ENCODE measurements around the gene PTPRD.

PTPRD gene

DNA sequence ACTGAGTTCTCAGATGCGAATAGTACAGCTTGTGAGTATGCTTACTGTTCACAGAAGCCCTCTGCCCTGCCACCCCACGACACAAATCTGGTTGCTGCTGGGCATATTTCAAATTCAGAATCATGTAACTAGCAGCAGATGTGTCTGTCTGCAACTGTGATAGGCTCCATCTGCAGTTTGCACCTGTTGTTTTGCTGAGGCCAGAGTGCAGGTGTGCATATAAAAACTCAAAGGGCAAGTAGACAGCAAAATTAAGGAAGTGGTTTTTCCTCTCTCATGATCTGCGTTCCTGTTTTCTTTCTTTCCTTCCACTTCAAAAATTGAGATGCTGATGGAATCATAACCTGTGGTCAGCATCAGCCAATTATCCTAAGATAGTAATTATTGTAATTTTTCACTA is 1000.5 kb downstream of the PTPRD start:
- no peak for DNase-seq (ENCODE audit: low read depth in 3 of 3)

DNA sequence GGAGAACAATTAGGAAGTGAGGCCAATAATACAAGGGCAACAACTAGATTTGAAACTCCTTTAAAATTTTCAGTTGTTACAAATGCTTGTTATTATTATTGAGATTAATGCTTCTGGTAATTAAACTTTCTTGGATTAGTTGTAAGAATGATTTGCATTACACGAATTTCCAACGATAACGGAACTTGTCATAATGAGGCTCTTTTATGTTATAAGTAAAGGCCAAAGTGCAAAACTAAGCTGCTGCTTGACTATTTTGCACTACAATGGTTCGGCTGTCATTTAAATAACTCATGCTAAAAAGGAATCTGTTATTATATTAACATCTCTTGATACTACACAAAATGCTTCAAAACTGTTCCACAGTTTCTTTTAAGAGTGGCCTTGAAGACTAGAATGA is 1007.1 kb downstream of the PTPRD start:
- DNase-seq (ENCODE audit: low read depth in 3 of 3) = no peak

DNA sequence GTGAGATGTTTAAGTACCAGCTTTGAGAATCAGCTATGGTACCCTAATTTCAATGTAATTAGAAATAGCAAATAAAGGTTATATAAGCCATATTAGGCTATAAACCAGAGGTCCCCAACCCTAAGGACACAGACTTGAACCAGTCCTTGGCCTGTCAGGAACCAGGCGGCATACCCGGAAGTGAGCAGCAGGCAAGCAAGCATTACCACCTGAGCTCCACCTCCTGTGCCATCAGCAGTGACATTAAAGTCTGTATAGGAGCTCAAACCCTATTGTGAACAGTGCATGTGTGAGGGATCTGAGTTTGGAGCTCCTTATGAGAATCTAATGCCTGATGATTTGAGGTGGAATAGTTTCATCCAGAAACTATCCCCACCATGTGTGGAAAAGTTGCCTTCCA is 1009.5 kb downstream of the PTPRD start:
- no peak for DNase-seq (ENCODE audit: low read depth in 3 of 3)

DNA sequence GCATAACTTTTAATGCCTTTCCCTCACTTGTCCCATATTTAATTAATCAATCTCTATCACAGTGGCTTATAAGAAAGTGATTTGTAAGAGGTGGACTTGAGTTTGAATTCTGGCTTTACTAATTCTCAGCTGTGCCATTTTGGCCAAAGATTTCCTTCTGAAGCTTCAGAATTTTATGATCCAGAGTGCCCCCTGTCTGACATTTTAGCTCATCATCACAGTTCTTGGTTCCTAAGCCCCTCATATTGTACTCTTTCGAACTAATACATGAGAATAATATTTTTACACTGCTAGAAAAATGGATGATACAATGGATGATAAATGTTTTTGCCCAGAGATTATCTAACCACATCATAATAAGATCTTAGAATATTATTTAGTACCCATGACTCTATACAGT is 1014.1 kb downstream of the PTPRD start:
- no peak for DNase-seq (ENCODE audit: low read depth in 3 of 3)

DNA sequence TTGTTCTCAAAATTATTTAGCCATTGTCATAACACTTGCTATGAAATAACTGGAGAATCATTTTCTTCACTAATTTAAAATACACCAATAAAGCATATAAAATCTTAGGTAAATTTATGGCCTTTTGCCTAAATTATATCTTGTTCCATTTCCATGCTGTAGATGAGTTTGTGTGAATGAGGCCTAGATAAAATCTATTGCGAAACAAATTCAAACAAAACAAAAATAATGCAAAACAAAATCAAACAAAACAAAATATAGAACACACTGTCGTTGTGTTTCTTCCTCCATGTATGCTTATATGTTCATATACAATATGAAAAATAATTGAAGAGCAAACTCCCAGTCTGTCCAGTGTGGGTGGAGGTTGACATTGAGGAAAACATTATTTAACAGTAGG is 1020.7 kb downstream of the PTPRD start:
- DNase-seq (ENCODE audit: low read depth in 3 of 3) = no peak

DNA sequence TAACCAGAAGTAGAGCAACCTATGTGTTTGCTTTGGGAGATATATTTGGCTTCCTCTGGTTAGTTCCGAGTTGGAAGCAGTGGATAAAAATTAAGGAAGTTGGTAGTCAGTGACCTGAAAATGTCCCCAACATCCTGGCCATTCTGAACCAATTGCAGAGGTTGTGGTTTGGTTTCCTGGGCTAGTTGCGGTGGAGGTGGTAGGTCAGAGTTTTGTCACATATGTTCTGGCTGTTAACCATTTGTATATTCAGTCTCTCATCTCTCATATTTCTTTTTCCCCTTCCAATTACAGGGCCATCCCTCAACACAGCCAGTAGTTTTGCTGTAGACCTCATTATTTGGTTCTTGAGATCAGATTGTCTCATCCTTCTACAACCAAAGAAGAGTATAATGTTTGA is 1026.9 kb downstream of the PTPRD start:
- DNase-seq (ENCODE audit: low read depth in 3 of 3) = no peak

DNA sequence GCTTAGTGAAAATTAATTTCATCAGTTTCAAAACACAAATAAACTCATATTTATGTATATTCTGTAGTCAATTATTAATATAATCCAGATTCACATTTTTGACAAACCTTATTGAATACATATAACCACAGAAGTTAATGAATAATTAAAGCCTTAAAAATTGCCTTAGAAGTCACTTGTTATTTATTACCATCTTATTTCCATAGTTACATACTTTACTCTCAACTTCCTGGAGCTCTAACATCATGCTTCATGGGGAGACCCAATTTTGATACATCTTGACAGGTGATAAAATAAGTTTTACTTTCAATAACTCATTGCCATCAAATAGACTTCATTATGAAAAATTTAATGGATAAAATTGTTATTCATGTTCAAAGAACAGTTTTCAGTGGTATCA is 1038.7 kb downstream of the PTPRD start:
- no peak for DNase-seq (ENCODE audit: low read depth in 3 of 3)

DNA sequence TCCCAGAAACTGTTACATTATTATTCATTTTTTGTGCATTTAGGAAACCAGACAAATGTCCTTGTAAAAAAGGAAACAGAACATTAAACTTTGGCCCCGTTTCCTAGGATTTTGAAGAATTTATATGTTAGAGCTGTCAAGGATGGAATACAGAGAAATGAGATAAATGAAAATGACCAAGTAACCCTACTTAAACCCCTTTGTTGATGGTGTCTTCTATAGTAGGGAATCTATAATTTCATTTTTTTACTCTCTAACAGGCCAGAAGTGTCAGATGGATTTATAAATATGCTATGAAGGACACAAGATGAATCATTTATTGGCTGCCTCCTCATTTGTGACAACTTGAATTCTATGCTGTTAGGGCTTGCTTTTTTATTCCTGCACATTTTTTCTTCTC is 1047.1 kb downstream of the PTPRD start:
- DNase-seq (ENCODE audit: low read depth in 3 of 3) = no peak

DNA sequence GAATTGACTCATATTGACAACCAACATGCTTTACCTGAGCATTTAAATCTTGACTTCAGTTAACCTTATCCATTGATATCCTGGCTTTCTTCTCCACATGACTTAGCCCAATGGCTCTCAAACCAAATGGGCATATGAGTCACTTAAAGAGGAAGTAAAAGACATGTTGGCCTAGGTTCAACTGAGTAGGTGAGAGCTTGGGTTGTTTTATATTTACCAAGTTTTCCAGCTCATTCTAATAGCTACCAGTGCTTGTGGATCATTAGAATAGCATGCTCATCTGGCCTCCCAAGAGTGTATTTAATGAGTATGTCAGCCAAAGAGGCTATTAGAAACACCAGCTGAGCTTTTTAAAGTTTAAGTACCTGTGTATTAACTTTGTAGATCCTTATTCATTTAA is 1049.0 kb downstream of the PTPRD start:
- DNase-seq (ENCODE audit: low read depth in 3 of 3) = no peak

DNA sequence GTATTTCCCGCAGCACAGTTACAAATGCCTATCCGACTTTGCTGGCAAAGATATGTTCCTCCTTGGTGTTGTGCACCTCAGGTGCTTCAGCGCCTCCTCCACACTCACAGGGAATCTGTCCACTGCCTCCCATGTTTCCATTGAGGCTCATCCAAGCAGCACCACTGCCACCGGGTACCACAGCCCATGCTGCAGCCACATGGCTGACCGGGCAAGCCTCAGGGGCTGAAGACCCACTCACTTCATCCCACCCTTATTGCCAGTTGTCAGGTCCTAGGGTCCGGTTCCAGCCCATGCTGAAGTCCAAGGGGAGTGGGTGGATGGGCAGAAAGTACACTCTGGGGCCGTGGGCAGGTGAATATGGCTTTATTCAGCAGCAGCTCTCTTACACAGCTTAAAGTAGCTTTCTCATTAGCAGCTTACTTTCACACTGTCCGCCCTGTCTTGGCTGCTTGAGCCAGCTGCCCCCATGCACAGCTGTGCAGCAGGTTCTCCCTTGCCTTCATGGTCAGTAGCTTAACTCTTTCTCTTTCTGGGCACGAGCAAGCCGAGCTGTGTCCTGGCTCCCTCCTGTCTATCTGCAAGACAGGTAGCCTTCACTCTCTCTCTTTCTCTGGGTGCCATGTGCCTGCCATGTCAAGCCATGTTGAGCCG is 1052.3 kb downstream of the PTPRD start:
- DNase-seq (ENCODE audit: low read depth in 3 of 3) = no peak

DNA sequence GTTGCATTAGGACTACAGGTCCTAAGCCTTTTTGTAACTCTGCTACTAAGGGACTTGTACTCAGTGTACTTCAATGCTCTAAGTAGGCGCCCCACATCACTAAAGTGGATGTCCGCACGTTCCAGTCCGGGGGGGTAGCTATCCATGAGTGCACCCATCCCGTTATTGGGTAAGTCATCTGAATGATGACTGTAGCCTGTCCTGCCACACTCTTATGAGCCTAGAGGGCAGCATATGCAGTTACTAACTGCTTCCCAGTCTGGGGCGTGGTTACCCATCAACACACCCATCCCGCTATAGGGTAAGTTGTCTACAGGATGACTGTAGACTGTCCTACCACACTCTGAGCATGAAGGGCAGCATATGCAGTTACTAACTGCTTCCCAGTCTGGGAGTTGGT is 1053.9 kb downstream of the PTPRD start:
- DNase-seq (ENCODE audit: low read depth in 3 of 3) = no peak

DNA sequence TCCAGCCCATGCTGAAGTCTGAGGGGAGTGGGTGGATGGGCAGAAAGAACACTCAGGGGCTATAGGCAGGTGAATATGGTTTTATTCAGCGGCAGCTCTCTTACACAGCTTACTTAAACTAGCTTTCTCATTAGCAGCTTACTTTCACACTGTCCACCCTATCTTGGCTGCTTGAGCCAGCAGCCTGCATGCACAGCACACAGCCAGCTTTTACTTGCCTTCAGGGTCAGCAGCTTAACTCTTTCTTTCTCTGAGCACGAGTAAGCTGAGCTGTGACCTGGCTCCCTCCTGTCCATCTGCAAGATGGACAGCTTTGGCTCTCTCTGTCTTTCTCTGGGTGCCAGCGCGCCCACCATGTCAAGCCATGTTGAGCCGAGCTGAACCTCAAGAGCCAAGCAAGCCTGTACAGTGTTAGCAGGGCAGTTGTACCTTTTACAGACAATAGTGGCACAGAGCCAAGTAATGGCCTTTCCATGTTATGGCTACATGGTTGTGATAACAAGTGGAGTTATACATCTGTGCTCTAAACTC is 1054.9 kb downstream of the PTPRD start:
- DNase-seq (ENCODE audit: low read depth in 3 of 3) = no peak

DNA sequence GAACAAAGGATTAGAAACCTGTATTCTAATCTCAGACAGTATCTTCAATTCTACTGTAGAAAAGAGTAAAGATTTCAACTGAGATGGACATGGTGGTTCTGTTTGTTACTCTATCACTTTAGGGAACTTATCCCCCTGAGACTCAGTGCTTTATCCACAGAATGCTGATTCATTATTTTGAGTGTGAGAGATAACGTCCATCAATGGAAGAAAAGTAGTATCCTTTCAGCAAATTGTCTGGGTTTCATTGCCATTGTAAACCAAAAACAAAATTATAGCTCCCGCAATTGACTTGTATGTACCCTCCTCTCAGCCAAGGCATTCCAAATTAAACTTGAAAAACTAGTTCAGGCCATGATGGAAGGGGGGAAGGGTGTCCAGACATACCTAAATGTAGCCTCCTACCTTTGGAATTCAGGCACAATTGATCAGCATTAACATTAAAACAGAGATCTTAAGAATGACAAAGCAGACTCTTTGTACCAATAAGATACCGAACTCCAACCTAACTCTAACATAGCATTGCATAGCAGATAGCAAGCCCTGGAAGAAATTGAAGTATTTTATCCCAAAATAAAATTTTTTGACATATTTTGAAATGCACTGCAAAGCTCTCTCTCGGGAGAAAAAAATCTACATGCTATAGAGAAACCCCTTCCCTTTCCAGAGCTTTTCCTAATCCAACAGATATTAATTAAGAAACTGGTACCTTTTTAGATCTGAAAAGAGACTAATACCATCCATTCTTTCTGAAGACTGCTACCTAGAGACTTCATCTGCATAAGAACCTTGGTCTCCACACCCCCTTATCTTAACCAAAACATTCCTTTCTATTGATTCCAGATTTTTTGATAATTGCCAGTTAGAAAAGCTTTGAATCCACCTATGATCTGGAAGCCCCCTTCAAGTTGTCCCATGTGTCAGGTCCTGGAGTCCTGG is 1055.7 kb downstream of the PTPRD start:
- DNase-seq (ENCODE audit: low read depth in 3 of 3) = no peak

DNA sequence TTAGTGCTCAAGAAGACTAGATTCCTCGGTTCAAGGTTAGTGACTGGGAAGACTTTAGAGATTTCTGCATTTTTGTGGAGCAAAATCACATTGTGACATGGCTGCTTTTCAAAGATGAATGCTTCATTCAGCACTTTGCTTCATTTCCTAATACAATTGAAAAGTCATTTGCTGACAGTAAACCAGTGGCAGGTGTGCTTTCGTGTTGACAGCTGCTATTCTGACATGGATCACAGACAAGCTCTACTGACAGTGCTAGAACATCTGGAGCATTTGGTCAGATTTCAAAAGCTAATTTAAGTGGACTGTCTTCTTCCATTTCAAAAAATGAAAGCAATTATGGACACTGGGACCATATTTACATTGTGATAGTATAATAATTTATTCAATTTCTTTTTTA is 1060.1 kb downstream of the PTPRD start:
- DNase-seq (ENCODE audit: low read depth in 3 of 3) = no peak

DNA sequence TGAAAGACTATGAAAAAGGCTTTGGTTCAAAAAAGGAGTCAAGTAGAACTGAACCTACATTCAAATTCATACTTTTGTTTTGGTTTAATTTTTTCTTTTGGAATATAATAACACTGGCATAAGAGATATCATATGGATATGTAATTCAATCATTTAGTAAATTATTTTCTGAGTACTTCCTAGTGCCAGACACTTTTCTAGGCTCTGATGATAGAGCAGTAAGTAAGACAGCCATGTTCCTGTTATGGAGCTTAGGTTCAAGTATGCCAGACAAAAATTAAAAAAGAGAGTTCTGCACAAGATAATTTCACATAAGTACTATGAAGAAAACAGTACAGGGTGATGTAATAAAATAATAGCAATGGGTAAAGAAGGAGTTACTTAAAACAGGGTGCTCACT is 1074.0 kb downstream of the PTPRD start:
- DNase-seq (ENCODE audit: low read depth in 3 of 3) = no peak

DNA sequence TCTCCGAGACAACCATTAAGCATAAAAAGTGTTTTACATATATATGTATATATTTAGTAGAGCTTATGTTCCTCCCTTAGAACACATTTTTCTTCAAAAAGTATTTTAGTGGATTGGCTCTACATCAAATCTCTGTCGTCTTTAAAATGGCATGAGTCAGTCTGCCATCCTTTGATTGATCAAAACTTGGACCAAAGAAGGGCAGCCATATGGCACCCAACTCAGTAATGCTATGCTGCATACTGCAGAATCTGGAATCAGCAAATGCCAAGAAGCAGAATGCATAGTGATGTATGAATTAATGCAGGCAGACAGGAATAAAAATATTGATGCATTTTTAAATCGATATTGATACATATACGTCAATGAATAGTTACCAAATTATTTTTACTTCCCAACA is 1074.4 kb downstream of the PTPRD start:
- no peak for DNase-seq (ENCODE audit: low read depth in 3 of 3)

DNA sequence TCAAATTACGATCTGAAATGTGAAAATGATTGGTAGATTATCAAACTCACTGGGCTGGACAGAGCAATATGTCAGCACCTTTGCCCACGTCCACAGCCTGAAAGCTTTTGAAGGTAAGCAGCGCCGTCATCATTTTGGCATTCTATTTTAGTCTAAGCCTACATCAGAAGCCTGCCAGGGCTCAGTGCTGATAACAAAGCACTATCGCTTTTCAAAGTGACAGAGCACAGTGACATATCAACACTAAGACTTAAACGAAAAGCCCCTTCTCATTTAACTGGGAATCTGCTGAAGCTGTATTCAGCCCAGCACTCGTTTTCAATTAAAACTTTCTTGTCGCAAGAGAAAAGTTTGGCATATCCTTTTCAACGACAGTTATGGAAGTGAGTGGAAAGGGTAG is 1076.3 kb downstream of the PTPRD start:
- no peak for DNase-seq (ENCODE audit: low read depth in 3 of 3)

DNA sequence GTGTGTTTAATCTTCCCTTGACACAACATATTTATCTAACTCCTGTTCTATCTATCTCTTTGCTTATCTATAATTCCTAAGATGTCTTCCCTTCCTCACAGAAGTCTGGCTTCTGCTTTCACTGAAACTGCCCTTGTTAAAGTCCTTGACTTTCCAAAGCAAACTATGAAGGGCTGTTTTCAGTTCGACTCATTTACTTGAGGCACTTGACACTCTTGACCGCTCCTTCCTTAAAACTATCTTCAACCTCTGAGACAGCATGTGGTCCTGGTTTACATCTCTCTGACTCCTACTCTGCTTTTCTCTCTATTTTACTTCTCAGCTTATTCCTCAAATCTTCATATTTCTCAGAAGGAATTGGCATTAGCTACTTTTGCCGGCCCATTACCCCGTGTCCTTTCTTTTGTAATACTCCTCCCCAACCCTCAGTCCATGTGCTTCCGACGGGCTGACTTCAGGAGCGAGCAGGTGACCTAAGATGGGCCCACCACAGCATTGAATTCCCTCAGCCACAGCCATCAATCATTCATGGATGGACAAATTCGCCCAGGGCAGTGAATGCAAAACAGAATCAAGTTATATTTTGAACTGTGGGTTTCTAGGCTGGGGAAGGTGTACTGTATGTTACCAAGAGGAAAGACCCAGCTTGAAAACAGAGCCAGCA is 1089.2 kb downstream of the PTPRD start:
- DNase-seq (ENCODE audit: low read depth in 3 of 3) = no peak

DNA sequence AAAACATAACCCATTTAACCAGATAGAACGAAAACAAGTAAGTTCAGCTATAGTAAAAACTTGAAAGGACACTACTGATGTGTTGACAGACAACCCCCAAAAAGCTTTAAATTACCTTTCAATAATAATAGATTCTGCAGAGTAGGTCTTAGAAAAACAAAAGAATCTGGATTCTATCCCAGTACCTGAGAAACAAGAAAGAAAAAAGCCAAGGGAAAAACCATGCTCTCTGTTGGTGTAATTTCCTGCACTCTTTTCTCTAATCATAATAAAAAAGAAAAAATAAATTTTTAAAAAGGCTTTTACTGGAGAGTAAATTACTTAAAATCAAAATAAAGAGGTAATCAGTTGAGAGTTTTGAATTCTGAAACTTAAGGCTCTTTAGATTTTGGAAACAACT is 1090.4 kb downstream of the PTPRD start:
- no peak for DNase-seq (ENCODE audit: low read depth in 3 of 3)

DNA sequence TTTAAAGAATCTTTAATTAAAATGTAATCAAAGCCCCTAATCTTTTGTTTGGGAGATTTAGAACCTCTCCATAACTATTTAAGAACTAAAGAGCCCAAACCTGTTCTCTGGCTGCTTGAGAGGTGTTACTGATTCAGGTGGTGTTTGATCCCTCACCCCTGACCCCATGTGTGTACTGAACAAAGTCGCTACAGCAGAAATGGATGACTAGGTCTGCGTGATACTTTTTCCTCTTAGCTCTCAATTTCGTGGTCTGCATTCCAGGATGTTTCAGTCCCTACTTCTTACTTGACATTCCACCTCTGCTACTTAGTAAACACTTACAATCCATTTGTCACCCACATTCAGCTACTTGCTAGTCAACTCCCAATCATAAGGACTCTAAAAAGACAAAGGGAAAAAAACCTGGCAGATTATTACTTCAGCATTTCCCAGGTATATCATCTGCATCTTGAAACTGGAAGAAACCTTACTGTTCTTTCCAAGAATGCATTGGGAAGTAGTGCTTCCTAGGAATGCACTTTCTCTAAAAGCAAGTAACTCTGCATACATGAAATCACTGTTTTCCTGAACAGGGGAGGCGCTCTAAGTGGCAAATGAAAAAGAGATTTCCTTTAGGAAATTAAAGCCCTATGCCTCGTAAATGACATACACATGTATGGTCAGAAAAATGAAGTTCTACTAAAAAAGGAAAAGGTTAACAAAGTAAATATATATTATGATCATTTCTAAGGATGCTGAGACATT is 1091.6 kb downstream of the PTPRD start:
- DNase-seq (ENCODE audit: low read depth in 3 of 3) = no peak

DNA sequence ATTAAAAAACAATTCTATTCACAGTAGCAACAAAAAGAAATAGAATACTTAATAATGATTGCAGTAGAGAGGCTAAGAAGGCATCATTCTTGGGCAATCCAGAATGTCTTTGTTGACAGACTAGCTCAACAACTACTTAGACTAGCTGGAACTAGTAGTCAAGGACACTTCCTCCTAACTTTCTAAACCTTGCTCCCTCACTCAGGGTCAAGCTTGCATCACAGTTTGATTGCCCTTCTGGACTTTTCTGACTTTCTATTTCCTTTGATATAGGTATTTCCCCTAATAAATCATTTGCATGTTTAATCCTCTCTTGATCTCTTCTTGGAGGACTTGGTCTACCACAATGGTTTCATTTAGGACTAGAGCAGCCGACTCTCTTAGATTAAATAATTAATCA is 1107.9 kb downstream of the PTPRD start:
- DNase-seq (ENCODE audit: low read depth in 3 of 3) = no peak

DNA sequence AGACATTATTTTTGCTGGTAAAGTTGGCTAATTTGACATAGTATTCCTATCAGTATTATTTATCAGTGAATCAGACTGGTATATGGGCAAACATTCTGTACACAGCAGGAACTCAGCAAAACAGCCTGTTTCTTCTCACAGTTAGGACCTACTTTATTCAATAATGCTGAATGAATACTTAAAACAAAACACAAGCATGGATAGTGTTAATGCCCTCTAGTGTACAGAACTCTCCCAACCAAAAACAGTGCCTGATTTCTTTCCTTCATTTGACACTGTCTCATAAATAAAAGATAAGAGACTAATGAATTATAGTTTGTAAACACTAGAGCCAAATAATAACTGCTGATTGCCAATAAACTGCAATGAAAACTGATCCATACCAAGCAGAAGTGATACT is 1113.3 kb downstream of the PTPRD start:
- DNase-seq (ENCODE audit: low read depth in 3 of 3) = no peak
